Tibial nerve (tissue), 4 donors: Measurements from ENCODE around the gene SDK1. TPM values are rescaled to one million over a fixed set of nuclear protein-coding genes. Genes with fewer than 3 reads are reported as not detected.

Source experiments
- DNase-seq, 2 donors: peaks; one replicate each; pipeline ENCODE4 v3.0.0-alpha.2; 2019; ENCODE audit warnings: low spot score in 2 of 2
- H3K27ac ChIP-seq, 4 donors: fragments of 200-600 bp; sonication (generic) in 3 of 4; one replicate each; pipeline ENCODE4 v1.5.1; 2017 to 2019; ENCODE audit warnings: mild to moderate bottlenecking in 1 of 4
- H3K27me3 ChIP-seq, 2 donors: fragments of 200-600 bp; sonication (generic) in 1 of 2; one replicate each; pipeline versions ENCODE4 v1.5.1 to v1.6.0; 2017 to 2019
- H3K36me3 ChIP-seq, 3 donors: fragments of 200-600 bp; sonication (generic); one replicate each; pipeline ENCODE4 v1.5.1; 2018 to 2019
- H3K4me1 ChIP-seq, 4 donors: fragments of 200-600 bp; sonication (generic) in 3 of 4; one replicate each; pipeline ENCODE4 v1.5.1; 2017 to 2019
- H3K4me3 ChIP-seq, 4 donors: fragments of 200-600 bp; sonication (generic) in 3 of 4; one replicate each; pipeline ENCODE4 v1.5.1; 2017 to 2019; ENCODE audit warnings: mild to moderate bottlenecking in 1 of 4, moderate library complexity in 1 of 4
- H3K9me3 ChIP-seq, 4 donors: fragments of 200-600 bp; sonication (generic) in 3 of 4; one replicate each; pipeline ENCODE4 v1.5.1; 2017 to 2019
- CTCF ChIP-seq, 5 experiments: fragments of 200-600 bp in 3 of 5; fragments of 450-650 bp in 2 of 5; sonication (generic) in 3 of 5; IDR thresholded peaks; one replicate each; pipeline ENCODE4 v1.5.1; 2016 to 2019; ENCODE audit warnings: antibody characterized with exemption in 5 of 5, mild to moderate bottlenecking in 3 of 5, moderate library complexity in 2 of 5
- EP300 ChIP-seq, 2 donors: sonication (generic); formaldehyde crosslinking; IDR thresholded peaks; one replicate each; pipeline ENCODE4 v1.6.1; 2017; ENCODE audit warnings: antibody characterized with exemption in 2 of 2, mild to moderate bottlenecking in 1 of 2
- POLR2A ChIP-seq, 2 donors: fragments of 450-650 bp; IDR thresholded peaks; one replicate each; pipeline ENCODE4 v1.6.1; 2017; ENCODE audit warnings: antibody characterized with exemption in 2 of 2, mild to moderate bottlenecking in 2 of 2, moderate library complexity in 2 of 2
- WGBS, 2 donors: methylation state at CpG; one replicate each; pipeline ENCODE4 v1.1.5; 2018; 5-methylcytosine and 5-hydroxymethylcytosine counted together
- total RNA-seq, 4 donors: library from RNA; depleted of rRNA; stranded (reverse); fragments of >200 nt; gene quantifications; one replicate each; pipeline ENCODE4 v1.1.0, GENCODE V29; 2016

SDK1 gene
- total RNA-seq, 4 donors from 2014 or later = 8.2 to 16.2 (median 12.9) TPM

GRCh38 chr7:3504384-3504783, 203.3 kb downstream of the SDK1 start:
- no peak for TF ChIP-seq CTCF (IDR thresholded peaks at IDR 0.05)
- no peak for TF ChIP-seq POLR2A (IDR thresholded peaks at IDR 0.05)
- TF ChIP-seq EP300 (IDR thresholded peaks at IDR 0.05) = no peak
- no peaks in the 10 kb centered on the region for H3K36me3 ChIP-seq
- peaks cover 0 to 59% (median 13%) of the 10 kb centered on the region in 4 donors for H3K9me3 ChIP-seq
- 96 to 97% methylated on average over 1 of the region's 1 CpG for WGBS, 2 donors
- no peaks in the 10 kb centered on the region for H3K4me1 ChIP-seq
- H3K27ac ChIP-seq = no peak overlapping the region
- no peak overlapping the region for H3K4me3 ChIP-seq
- no peak for DNase-seq
- H3K27me3 ChIP-seq = no peaks in the 10 kb centered on the region

GRCh38 chr7:3510101-3511020, 209.3 kb downstream of the SDK1 start:
- no peaks in the 10 kb centered on the region for H3K4me1 ChIP-seq
- DNase-seq = no peak
- peaks cover 0 to 25% (median 10%) of the 10 kb centered on the region in 4 donors for H3K9me3 ChIP-seq
- 76 to 77% methylated on average over 11 of the region's 11 CpGs for WGBS, 2 donors
- no peaks in the 10 kb centered on the region for H3K36me3 ChIP-seq
- TF ChIP-seq POLR2A (IDR thresholded peaks at IDR 0.05) (no peak), EP300 (IDR thresholded peaks at IDR 0.05) (no peak), CTCF (IDR thresholded peaks at IDR 0.05) (no peak)
- no peak overlapping the region for H3K4me3 ChIP-seq
- H3K27me3 ChIP-seq = no peaks in the 10 kb centered on the region
- H3K27ac ChIP-seq = no peak overlapping the region

GRCh38 chr7:3517344-3517743, 216.3 kb downstream of the SDK1 start:
- no peak overlapping the region for H3K4me3 ChIP-seq
- no peaks in the 10 kb centered on the region for H3K27me3 ChIP-seq
- H3K36me3 ChIP-seq = no peaks in the 10 kb centered on the region
- no peak for TF ChIP-seq EP300 (IDR thresholded peaks at IDR 0.05)
- TF ChIP-seq POLR2A (IDR thresholded peaks at IDR 0.05) = no peak
- no peak for TF ChIP-seq CTCF (IDR thresholded peaks at IDR 0.05)
- H3K4me1 ChIP-seq = no peaks in the 10 kb centered on the region
- 78 to 90% methylated on average over 3 of the region's 3 CpGs for WGBS, 2 donors
- no peaks in the 10 kb centered on the region for H3K9me3 ChIP-seq
- DNase-seq = no peak
- H3K27ac ChIP-seq = no peak overlapping the region

- no peaks in the 10 kb centered on the region for H3K27me3 ChIP-seq
Measured at GRCh38 chr7:3518546-3518945, 217.5 kb downstream of the SDK1 start.

GRCh38 chr7:3520206-3520605, 219.2 kb downstream of the SDK1 start:
- WGBS, 2 donors = 72 to 82% methylated on average over 2 of the region's 2 CpGs
- H3K9me3 ChIP-seq = no peaks in the 10 kb centered on the region
- H3K4me1 ChIP-seq = no peaks in the 10 kb centered on the region
- TF ChIP-seq CTCF (IDR thresholded peaks at IDR 0.05) = no peak
- no peak for TF ChIP-seq POLR2A (IDR thresholded peaks at IDR 0.05)
- no peak for TF ChIP-seq EP300 (IDR thresholded peaks at IDR 0.05)
- H3K27me3 ChIP-seq = no peaks in the 10 kb centered on the region
- no peak overlapping the region for H3K4me3 ChIP-seq
- no peak overlapping the region for H3K27ac ChIP-seq
- H3K36me3 ChIP-seq = no peaks in the 10 kb centered on the region
- DNase-seq = no peak

More at GRCh38 chr7:3518546-3518945, 217.5 kb downstream of the SDK1 start:
- TF ChIP-seq POLR2A (IDR thresholded peaks at IDR 0.05) = no peak
- WGBS, 2 donors = 84 to 86% methylated on average over 1 of the region's 1 CpG
- no peaks in the 10 kb centered on the region for H3K4me1 ChIP-seq
- no peak overlapping the region for H3K4me3 ChIP-seq
- H3K27ac ChIP-seq = no peak overlapping the region
- no peaks in the 10 kb centered on the region for H3K9me3 ChIP-seq
- H3K36me3 ChIP-seq = no peaks in the 10 kb centered on the region
- DNase-seq = no peak
